ENCODE results near the gene TPRG1.

The TPRG1 gene

DNA sequence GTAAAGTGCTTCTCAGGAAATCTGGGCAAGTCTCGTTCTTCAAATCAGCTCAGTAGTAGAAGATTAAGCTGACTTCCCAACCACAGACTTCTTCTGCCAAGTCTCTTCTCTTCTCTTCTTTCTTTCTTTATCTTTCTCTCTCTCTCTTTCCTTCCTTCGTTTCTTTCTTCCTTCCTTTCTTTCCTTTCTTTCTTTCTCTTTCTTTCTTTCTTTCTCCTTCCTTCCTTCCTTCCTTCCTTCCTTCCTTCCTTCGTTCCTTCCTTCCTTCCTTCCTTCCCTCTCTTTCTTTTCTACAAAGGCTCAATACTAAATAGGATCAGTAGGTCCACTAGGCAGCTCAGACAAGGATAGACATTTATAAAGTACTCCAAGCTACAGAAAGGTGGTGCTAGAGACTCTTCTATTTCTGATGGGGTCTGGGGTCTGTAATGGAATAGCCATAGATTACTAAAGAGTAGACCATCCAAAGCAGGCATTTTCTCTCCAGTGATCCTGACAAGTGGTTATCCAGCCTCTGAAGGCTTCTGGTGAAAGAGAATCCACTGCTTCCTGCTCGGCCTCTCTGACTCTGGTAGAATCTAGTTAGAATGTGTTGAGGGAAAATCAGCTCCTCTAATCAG, 100.8 kb downstream of the TPRG1 start:
- H3F3A ChIP-seq (ENCODE audit: control insufficient read depth, insufficient read depth) = no peaks in the 10 kb centered on the region
- TF ChIP-seq CTCF (IDR thresholded peaks at IDR 0.05; ENCODE audit: low read depth, low read length, poor library complexity, severe bottlenecking) (peak; percentile 55), EZH2phosphoT487 (IDR thresholded peaks at IDR 0.05; ENCODE audit: borderline replicate concordance, low read length) (no peak)
- H3K4me1 ChIP-seq (ENCODE audit: control insufficient read depth, low read length) = no peaks in the 10 kb centered on the region
- peaks cover 9% of the 10 kb centered on the region for H3K27me3 ChIP-seq (ENCODE audit: control insufficient read depth, low read length)
- no peaks in the 10 kb centered on the region for H4K20me1 ChIP-seq (ENCODE audit: control insufficient read depth, insufficient read depth, low read depth, low read length)
- H3K9me2 ChIP-seq (replicated peaks; ENCODE audit: control insufficient read depth, low read length) = no peaks in the 10 kb centered on the region
- no peaks in the 10 kb centered on the region for H3K9me3 ChIP-seq (ENCODE audit: control insufficient read depth, insufficient read depth, low read length)
- no peaks in the 10 kb centered on the region for H3K36me3 ChIP-seq (ENCODE audit: control insufficient read depth, low read length)
- no peak overlapping the region for H3K27ac ChIP-seq (ENCODE audit: low read depth, low read length)
- no peak overlapping the region for H3K4me2 ChIP-seq (ENCODE audit: low read length)
- H3K79me2 ChIP-seq (ENCODE audit: control insufficient read depth, low read length) = no peaks in the 10 kb centered on the region
- no peak overlapping the region for H3K4me3 ChIP-seq (ENCODE audit: low read length)

- no peaks in the 10 kb centered on the region for H3K4me1 ChIP-seq (ENCODE audit: control insufficient read depth, low read length)
- H3K27me3 ChIP-seq (ENCODE audit: control insufficient read depth, low read length) = peaks cover 12% of the 10 kb centered on the region
- H3K4me2 ChIP-seq (ENCODE audit: low read length) = no peak overlapping the region
- no peaks in the 10 kb centered on the region for H3F3A ChIP-seq (ENCODE audit: control insufficient read depth, insufficient read depth)
- H3K4me3 ChIP-seq (ENCODE audit: low read length) = no peak overlapping the region
- H3K9me3 ChIP-seq (ENCODE audit: control insufficient read depth, insufficient read depth, low read length) = no peaks in the 10 kb centered on the region
- H3K27ac ChIP-seq (ENCODE audit: low read depth, low read length) = no peak overlapping the region
- no peaks in the 10 kb centered on the region for H3K36me3 ChIP-seq (ENCODE audit: control insufficient read depth, low read length)
- no peaks in the 10 kb centered on the region for H3K9me2 ChIP-seq (replicated peaks; ENCODE audit: control insufficient read depth, low read length)
- H4K20me1 ChIP-seq (ENCODE audit: control insufficient read depth, insufficient read depth, low read depth, low read length) = no peaks in the 10 kb centered on the region
- no peaks in the 10 kb centered on the region for H3K79me2 ChIP-seq (ENCODE audit: control insufficient read depth, low read length)
- TF ChIP-seq CTCF (IDR thresholded peaks at IDR 0.05; ENCODE audit: low read depth, low read length, poor library complexity, severe bottlenecking) (no peak), EZH2phosphoT487 (IDR thresholded peaks at IDR 0.05; ENCODE audit: borderline replicate concordance, low read length) (no peak)
Observed at GRCh38 chr3:189273736-189274135, 102.0 kb downstream of the TPRG1 start.

GRCh38 chr3:189275182-189275581, 103.4 kb downstream of the TPRG1 start:
- Histone ChIP-seq H3K36me3 (ENCODE audit: control insufficient read depth, low read length) (no peaks in the 10 kb centered on the region), H3K9me2 (replicated peaks; ENCODE audit: control insufficient read depth, low read length) (no peaks in the 10 kb centered on the region), H3K4me1 (ENCODE audit: control insufficient read depth, low read length) (no peaks in the 10 kb centered on the region), H3K4me3 (ENCODE audit: low read length) (no peak overlapping the region), H3K27ac (ENCODE audit: low read depth, low read length) (no peak overlapping the region), H3K4me2 (ENCODE audit: low read length) (no peak overlapping the region), H3K27me3 (ENCODE audit: control insufficient read depth, low read length) (peaks cover 12% of the 10 kb centered on the region), H4K20me1 (ENCODE audit: control insufficient read depth, insufficient read depth, low read depth, low read length) (no peaks in the 10 kb centered on the region), H3F3A (ENCODE audit: control insufficient read depth, insufficient read depth) (no peaks in the 10 kb centered on the region), H3K79me2 (ENCODE audit: control insufficient read depth, low read length) (no peaks in the 10 kb centered on the region), H3K9me3 (ENCODE audit: control insufficient read depth, insufficient read depth, low read length) (no peaks in the 10 kb centered on the region)
- no peak for TF ChIP-seq EZH2phosphoT487 (IDR thresholded peaks at IDR 0.05; ENCODE audit: borderline replicate concordance, low read length)

DNA sequence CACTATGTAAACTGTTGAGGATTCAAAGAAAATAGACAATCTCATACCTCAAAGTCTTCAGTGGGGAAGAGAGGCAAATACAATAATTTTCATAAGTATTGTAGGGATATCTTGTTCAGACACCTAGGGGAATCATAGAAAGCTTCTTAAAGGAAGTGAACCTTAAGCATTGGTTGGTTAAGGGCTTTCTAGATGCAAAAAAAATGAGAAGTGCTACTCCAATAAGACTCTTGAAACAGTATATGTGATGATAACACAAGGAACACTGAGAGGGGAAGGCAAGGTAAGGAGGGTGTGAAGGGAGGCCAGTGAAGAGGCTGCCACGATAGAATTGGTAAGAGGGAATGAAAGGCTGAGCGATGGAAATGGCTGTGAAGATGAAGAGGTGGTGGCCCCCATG, 104.1 kb downstream of the TPRG1 start:
- Histone ChIP-seq H3K79me2 (ENCODE audit: control insufficient read depth, low read length) (no peaks in the 10 kb centered on the region), H3K4me2 (ENCODE audit: low read length) (no peak overlapping the region), H3K27me3 (ENCODE audit: control insufficient read depth, low read length) (peaks cover 13% of the 10 kb centered on the region), H3K27ac (ENCODE audit: low read depth, low read length) (no peak overlapping the region), H4K20me1 (ENCODE audit: control insufficient read depth, insufficient read depth, low read depth, low read length) (no peaks in the 10 kb centered on the region), H3K9me3 (ENCODE audit: control insufficient read depth, insufficient read depth, low read length) (no peaks in the 10 kb centered on the region), H3K4me3 (ENCODE audit: low read length) (no peak overlapping the region), H3K4me1 (ENCODE audit: control insufficient read depth, low read length) (no peaks in the 10 kb centered on the region), H3F3A (ENCODE audit: control insufficient read depth, insufficient read depth) (no peaks in the 10 kb centered on the region), H3K9me2 (replicated peaks; ENCODE audit: control insufficient read depth, low read length) (no peaks in the 10 kb centered on the region), H3K36me3 (ENCODE audit: control insufficient read depth, low read length) (no peaks in the 10 kb centered on the region)
- TF ChIP-seq EZH2phosphoT487 (IDR thresholded peaks at IDR 0.05; ENCODE audit: borderline replicate concordance, low read length) = no peak
- TF ChIP-seq CTCF (IDR thresholded peaks at IDR 0.05; ENCODE audit: low read depth, low read length, poor library complexity, severe bottlenecking) = no peak

All from DOHH2 (cell line).